ENCODE measurements around the gene BGN.

Gene BGN

GRCh38 chrX:153507484-153508178 is 12.9 kb downstream of the BGN start:
- DNase-seq: peak; percentile 72

- no peak for DNase-seq
Observed at GRCh38 chrX:153509592-153509991, 14.8 kb downstream of the BGN start.

GRCh38 chrX:153510383-153510782 is 15.6 kb downstream of the BGN start:
- no peak for DNase-seq

DNA sequence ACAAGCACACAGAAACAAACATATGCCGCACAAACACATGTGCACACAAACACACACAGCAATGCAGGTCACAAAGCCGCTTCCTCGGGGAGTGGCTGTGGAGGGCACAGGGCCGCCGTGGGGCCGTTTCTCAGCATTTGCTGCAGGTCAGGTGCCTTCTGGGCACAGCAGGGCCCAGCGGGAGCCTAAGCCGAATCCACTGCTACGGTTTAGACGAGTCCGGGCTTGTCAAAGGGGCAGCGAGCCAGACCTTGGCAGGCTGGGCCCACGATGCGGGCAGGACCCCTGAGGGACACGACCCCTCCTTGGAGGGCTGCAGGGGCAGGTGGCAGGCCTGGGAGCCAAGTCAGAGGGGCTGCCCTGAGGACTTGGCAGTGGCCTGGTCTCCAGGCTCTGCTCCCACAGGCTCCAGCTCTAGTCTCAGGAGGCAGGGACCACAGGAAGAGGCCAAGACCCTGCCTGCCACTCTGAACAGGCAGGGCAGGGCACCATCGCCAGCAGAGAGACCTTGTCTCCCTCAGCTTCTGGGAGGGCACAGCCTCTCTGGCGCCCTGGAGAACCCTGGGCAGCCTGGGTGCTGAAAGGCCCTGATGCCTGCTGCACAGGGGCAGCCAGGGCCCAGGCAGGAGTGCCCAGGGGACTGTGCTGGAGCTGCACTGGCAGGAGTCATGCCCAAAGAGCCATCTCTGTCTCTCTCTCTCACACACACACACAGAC is 17.2 kb downstream of the BGN start:
- DNase-seq: peak; percentile 39

DNA sequence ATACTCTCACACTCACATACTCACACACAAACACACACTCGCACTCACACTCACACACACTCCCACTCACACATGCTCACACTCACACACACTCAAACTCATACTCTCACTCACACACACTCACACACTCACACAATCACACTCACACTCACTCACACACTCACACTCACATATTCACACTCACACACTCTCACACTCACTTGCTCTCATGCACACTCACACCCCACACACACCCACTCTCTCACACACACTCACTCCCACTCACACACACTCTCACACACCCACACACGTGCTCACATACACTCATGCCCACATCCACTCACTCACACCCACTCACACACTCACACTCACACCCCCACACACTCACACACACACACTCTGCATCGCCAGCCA is 17.7 kb downstream of the BGN start:
- no peak for DNase-seq

DNA sequence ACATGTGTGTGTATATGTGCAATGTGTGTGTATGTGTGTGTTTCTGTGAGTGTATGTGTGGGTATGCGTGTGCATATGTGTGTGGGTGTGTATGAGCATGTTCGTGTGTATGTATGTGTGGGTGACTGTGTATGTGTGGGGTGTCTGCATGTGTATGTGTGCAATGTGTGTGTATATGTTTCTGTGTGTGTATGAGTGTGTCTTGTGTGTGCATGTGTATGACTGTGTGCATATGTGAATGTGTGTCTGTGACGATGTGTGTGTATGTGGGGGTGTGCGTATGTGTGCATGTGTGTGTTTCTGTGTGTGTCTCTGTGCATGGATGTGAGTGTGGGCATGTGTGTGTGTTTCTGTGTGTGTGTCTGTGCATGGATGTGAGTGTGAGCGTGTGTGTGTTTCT is 18.5 kb downstream of the BGN start:
- DNase-seq: no peak

DNA sequence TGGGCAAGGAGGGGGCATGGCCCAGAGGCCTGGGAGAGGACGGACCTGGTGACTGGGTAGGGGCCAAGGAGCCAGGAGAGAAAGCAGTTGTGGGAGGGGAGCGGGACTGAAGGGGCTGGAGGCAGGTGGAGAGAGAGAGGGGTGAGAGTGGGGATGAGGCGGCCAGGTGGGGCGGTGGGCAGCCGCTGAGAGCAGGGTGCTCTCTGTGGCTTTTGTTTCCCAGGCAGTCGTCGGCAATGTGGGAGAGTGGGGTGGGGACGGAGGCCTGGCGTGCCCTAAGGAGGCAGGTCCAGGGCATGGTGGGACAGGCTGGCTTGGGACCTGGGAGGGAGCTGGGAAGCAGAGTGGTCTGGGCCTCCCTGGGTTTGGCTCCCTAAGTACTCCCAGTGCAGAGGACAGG is 19.5 kb downstream of the BGN start:
- DNase-seq: no peak

DNA sequence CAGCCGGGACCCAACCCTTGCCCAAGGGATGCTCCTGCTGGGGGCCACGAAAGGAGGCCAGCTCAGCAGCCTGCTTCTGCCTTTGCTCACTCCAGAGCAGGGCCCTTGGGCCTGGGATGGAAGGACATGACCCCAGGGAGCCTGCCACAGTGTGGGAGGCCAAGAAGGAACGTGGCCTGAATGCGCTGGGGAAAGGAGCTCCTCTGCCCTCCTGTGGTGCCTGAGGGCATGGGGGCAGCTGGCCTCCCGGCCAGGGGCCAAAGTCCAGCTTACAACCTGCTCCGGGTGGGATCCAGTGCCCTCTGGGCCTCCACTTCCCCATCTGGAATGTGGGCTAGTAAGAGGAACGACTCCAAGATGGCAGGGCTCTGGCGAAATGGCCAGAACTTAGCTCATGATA is 20.7 kb downstream of the BGN start:
- no peak for DNase-seq

DNA sequence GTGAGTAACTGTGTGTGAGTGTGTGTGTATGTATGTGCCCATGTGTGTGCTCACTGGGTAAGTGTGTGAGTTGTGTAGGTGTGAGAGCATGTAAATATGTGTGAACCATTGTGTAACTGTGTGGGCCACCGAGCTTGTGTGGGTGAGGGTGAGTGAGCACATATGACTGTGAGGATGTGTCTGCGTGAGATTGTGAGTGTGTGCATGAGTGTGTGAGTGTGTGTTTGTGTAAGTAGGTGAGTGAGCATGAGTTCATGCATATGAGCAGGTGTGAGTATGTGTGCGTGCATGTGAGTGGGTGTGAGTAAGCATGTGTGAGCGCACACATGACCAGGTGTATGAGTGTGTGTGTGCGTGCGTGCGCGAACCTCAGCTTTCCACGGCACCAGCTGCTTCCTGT is 21.3 kb downstream of the BGN start:
- DNase-seq: no peak

GRCh38 chrX:153517423-153517822 is 22.6 kb downstream of the BGN start, which contains the start of gene ATP2B3:
Gene ATP2B3 (plus strand): TSS chrX:153517642. CDS start chrX:153536248, 18,606 bp downstream.
- DNase-seq: peak; percentile 3

DNA sequence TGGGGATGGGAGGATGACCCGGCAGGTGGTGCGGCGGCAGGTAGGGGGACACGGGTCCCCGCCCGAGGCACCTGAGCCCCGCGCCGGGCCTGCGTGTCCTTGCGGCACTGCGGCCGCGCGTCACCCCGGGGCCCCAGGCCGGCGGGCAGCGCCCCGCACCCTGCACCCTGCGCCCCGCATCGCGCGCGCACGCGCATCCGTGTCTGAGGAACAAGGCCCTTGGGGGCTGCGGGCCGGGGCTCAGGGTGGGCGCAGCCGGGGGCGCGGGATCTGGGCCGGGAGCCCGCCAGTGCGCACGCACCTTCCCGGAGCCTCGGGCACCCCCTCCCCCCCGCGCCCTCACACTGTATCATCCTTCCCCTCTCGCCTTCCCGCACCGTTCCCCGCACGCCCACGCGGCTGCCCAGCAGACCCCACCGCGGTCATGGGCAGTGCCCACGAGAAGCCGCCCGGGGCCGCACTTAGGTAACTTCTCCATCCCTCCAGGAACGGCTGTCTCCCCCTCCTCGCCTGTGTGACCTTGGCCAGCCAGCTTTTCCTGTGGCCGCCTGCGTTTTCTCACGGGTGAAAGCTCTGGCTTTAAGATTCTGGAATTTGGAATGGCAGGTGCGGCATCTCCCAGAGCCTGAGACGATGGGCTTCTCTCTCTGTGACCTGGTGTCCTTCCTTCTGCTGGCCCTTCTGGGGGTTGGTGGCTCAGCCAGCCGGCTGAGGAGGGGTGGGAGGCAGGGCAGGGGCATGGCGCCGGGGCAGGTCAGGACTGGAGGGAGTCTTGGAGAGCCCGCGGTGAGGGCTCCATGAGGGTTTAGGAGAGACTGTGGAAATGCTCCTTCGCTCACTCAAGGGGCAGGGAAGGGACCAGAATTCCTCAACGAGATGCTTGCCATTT is 23.4 kb downstream of the BGN start:
- DNase-seq: no peak

DNA sequence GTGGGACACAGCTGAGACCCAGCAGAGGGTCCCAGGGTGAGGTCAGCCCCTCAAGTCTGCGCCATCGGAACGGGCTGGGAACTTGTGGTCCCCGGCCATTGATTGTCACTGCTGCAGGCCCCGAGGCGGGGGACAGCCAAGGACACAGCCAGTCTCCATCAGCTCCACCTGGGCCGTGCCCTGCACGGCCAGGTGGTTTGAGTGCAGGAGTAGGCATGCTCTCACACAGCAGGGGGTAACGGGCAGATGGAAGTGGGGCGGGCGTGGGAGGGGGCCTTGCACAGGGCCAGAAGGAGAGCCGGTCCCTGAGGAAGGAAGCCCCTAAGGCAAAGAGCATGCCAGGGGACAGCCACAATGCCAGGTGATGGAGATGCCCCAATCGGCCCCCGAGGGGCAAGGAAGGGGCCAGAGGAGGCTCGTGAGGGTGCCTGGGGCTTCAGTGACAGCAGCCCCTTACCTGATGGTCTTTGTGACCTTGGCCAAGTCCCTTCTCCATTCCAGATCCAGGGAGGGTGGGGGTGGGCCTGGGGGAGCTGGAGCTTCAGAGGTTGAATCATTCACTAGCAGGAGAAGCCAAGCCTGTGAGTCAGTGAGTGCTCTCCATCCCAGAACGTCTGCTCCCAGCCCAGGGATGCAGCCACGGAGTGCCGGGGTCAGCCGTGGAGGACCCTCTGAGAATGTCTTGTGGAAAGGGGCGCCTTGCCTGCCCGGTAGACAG is 24.9 kb downstream of the BGN start:
- no peak for DNase-seq

GRCh38 chrX:153520287-153520917 is 25.6 kb downstream of the BGN start:
- no peak for DNase-seq

- peak; percentile 67 for DNase-seq
Observed at GRCh38 chrX:153521034-153521433, 26.3 kb downstream of the BGN start.

DNA sequence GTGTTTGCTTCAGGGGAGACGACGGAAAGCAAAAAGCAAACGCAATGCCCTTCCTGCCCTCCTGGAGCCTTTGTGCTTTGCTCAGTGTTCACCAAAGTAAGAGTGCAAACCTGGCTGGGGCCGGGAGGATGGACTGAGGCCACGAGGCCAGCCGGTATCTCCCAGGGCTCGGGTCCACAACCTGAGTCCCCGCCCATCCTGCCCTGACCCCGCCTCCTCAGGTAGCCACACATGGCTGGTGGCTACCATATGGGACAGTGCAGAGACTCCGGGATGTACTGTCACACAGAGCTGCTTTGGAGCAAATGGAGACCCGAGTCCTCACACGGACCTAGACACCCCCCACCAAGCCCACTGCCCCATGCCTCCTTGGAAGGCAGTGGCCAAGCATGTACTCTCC is 27.5 kb downstream of the BGN start:
- DNase-seq: no peak

GRCh38 chrX:153523269-153523668 is 28.5 kb downstream of the BGN start:
- DNase-seq: no peak

- no peak for DNase-seq
Observed at GRCh38 chrX:153524234-153524633, 29.5 kb downstream of the BGN start.

- DNase-seq: no peak
Observed at GRCh38 chrX:153525451-153525850, 30.7 kb downstream of the BGN start.

DNA sequence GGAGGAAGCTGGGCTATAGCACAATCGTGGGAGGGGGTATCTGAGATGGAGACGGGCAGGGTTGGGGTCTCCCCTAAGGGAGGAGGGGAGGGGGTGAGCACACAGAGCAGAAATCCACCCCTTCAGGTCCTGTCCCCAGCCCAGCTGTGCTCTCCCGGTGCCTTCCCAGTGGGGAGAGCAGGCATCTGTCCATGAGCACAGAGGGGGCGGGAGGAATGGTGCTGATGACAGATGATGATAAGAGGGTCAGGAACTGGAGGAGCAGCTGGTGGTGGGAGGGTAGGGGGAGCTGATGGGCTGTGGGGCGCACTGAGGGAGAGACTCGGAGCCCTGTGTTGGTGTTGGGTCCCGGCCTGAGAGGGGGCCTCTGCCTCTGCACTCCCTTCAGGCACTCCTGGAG is 31.3 kb downstream of the BGN start:
- no peak for DNase-seq

DNA sequence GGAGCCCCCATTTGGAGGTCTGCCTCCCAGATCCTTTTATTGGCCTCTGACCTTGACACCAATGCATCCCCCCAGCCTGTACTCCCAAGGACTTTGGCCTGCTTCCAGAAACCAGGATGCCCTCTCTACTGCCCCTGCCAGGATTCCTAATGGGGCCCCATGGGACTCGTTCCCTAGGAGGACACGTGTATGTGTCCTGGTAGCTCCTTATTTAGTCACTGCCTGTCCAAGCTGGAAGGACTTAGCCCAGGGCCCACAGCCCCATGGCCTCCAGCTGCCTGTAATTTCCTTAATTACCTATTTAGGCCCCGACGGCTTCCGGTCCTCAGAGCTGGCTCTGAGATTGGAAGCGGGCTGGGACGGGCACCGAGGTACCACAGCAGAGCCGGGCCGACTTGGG is 32.0 kb downstream of the BGN start:
- no peak for DNase-seq

DNA sequence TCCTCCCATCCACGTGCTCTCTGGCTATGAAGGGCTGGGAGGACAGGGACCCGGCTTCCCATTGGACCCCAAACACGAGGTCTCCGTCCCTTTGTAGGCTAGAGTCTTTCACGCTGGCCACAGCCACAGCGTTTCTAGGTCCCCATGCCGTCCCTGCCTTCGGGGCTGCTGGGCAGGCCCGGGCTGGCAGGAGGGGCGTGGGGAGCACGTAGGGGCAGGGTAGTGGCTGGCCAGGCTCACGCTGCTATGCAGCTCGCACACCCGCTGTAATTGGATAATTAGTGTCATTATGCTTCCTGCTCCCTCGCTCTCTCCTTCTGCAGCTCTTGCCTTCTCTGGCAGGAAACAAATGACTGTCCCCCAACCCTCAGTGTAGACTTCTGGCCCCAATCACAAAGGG is 32.4 kb downstream of the BGN start:
- DNase-seq: no peak

- DNase-seq: peak; percentile 53
Observed at GRCh38 chrX:153530411-153531129, 35.8 kb downstream of the BGN start.
